NK-92 (cell line): ENCODE results near the gene SLC44A1.

Experiments
- DNase-seq: peaks from one replicate; lab custom pipeline; 2025; ENCODE audit not compliant: unreplicated experiment; lab: John Stamatoyannopoulos, UW

Gene SLC44A1

DNA sequence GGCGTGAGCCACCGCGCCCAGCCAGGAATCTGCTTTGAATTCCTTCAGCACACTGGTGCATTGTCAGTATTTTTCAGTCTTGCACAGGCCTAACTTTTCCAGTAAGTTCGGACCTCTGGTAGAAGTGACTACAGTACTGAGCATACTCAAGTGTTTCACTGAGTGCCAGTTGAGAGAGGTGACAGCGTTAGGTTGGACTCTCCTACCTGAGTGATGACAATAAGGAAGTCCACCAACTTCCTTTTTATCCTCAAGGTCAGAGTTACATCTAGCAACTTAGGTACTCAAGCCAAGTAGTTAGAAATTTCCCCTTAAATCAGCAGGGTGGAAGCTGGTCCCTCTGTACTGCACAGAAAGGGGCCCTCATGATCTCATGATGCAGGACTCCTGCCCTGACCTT is 177.4 kb downstream of the SLC44A1 start:
- DNase-seq, result no peak

DNA sequence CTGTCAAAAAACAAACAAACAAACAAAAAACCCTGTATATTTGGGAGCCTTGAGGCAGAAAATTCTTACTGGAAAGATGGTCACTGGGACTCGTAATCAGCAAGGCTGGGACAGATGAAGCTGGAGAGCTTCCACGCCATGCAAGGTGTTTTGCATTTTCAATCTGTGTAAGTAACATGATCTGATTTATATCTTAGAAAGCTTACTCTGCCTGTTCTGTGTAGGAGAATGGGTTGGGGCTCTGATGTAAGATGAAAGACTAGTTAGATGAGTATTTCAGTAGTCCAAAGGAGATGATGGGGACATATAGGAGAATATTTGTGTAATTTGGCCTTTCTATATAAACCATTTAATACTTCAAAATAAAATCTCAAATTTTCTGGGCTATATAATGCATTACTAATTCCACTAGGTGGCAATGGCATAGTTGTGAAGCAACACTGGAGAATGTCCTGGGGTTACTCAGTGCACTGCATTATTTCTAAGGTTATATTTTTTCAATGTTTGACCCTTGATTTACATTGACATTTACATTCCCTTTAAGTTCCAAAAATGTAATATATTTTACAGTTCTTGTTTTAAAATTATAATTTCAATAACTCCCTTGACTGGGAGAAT is 181.5 kb downstream of the SLC44A1 start:
- no peak for DNase-seq

- no peak for DNase-seq
Measured at GRCh38 chr9:105426657-105427056, 182.2 kb downstream of the SLC44A1 start.

- no peak for DNase-seq
Measured at GRCh38 chr9:105431424-105432246, 187.2 kb downstream of the SLC44A1 start.

- DNase-seq, result no peak
Measured at GRCh38 chr9:105432247-105432842, 187.9 kb downstream of the SLC44A1 start.

GRCh38 chr9:105435453-105435852 is 191.0 kb downstream of the SLC44A1 start:
- no peak for DNase-seq

GRCh38 chr9:105436783-105437182 is 192.3 kb downstream of the SLC44A1 start:
- no peak for DNase-seq

DNA sequence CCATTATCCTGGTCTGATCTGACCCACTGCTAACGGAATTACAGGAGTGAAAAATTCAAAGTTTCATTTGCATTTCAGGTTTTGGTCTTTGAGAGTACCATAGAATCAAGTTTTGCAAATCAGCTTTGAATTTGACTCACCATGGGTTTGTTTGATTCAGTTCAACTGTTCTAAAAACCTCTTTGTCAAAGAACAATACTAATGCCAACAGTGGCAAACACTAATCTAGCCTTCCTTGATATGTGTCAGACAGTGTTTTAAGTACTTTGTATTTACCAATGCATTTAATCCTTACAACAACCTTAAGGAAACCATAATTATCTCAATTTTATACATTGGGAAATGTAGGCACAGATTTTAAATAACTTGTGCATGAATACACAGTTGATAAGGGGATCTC is 193.3 kb downstream of the SLC44A1 start:
- DNase-seq, result no peak

DNA sequence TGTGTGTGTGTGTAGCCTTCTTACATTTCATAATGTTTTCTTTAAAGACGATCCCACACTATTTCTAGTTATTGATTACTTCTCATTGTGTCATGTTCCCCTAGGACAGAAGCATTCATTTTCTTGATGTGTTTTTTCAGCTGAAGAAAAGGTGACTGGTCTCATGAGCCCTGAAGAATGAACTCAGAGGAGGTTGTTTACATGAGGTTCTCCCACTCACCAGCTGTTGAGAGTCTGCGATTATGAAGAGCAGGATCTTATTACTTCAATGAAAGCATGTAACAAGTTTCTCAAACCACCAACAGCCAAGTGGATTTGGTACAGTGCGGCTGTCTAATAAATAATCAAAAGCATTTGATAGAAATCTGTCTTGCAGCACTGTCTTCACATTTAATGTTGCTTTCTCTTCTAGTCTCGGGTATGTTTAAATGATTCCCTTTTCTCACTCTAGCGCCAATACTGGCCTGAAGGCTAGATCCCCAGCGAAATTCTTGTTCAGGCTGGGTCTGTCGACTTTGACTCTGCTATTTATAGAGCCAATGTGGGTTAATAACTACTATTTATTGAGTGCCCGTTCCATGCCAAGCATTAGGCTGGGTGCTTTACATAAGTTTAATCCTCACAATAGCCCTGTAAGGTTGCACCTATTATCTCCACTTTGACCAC is 193.8 kb downstream of the SLC44A1 start:
- DNase-seq, result no peak

GRCh38 chr9:105439428-105439827 is 195.0 kb downstream of the SLC44A1 start:
- no peak for DNase-seq

DNA sequence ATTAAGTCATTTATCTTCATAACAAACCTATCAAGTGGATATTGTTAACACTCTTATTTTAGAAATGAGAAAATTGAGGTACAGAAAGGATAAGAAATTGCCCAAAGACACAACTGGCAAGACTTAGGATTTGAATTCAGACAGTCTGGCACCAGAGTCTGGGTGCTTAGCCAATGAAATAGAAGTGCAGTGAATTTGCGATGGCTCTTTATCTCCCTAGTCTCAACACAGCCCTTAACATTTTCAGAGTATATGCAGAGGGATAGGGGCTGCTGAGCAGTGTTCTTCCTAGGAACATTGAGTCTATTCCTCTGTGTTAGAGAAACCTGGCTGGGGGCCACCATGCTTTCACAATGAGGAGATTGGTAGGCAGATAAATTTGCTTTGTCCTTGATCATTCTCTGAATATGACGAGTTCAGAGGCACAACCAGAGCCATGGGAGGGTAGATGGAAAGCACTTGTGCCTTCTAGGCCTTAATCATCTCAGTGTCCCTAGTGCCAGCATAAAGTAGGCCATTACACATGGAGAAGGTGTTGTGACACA is 197.2 kb downstream of the SLC44A1 start:
- DNase-seq, result no peak

- DNase-seq, result no peak
Measured at GRCh38 chr9:105443121-105443520, 198.7 kb downstream of the SLC44A1 start.

DNA sequence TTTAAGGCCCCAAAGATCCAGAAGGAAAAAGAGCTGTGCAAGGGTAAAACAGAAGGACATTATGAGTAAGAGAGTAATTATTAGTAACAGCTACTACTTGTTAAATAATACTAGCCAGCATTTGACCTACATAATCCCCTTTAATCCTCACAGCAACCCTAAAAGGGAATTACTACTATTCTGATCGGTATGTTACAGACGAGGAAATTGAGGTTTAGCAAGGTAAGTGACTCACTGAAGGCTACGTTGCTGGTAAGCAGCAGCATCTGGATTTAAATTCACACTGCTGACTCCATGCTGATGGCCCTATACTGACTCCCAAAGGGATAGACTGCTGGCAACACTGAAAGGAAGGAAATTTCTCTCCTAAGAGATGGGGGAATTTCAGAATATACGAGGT is 199.7 kb downstream of the SLC44A1 start:
- DNase-seq, result no peak

DNA sequence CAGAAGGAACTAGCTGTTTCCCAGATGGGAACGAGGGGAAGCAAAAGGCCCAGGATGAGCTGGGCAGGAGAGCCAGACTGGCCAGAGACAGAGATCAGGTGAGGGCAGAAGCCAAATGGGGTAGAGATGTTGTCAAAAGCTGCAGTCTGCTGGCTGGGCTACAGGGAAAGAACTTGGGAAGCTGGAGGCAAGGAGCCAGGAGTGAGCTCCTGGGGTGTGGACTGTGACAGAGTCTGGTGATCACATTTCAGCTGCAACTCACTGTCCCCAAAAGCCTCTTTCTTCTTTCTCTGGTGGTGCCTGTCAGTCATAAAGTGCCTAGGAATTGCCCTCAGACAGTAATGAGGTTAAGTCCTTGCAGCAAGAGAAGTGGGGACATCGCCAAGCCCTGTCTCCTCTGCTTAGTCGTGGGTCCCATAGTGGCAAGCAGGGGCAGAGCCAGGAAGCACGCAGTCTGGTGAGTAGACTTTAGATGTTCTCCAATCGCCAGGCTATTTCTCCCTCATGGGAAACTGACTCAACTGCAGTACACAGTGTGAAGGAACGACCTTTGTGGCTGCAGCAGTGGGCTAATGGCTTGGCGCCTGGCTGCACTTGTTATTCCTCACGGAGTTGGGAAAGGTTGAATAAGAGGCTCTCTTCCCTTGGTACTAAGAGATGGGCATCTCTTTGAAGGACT is 200.9 kb downstream of the SLC44A1 start:
- DNase-seq, result no peak

DNA sequence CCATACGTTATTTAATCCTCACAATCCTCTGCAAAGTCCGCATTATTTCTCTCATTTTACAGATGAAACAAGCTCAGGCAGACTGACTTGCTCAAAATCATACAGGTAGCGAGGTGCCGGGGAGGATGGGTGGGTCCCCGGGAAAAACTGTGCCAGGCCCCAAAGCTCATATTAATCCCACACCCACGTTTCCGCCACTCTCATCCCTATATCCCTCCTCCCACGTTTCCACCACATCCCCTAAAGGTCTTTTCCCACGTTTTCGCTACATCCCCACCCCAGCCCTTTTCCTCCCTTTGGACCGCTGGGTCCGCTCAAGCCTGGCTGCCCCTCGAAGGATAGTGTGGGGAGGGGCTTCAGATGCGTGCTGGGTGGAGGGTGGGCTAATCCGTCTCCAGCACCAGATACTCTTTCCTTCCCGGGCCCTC is 202.9 kb downstream of the SLC44A1 start:
- DNase-seq, result no peak

DNA sequence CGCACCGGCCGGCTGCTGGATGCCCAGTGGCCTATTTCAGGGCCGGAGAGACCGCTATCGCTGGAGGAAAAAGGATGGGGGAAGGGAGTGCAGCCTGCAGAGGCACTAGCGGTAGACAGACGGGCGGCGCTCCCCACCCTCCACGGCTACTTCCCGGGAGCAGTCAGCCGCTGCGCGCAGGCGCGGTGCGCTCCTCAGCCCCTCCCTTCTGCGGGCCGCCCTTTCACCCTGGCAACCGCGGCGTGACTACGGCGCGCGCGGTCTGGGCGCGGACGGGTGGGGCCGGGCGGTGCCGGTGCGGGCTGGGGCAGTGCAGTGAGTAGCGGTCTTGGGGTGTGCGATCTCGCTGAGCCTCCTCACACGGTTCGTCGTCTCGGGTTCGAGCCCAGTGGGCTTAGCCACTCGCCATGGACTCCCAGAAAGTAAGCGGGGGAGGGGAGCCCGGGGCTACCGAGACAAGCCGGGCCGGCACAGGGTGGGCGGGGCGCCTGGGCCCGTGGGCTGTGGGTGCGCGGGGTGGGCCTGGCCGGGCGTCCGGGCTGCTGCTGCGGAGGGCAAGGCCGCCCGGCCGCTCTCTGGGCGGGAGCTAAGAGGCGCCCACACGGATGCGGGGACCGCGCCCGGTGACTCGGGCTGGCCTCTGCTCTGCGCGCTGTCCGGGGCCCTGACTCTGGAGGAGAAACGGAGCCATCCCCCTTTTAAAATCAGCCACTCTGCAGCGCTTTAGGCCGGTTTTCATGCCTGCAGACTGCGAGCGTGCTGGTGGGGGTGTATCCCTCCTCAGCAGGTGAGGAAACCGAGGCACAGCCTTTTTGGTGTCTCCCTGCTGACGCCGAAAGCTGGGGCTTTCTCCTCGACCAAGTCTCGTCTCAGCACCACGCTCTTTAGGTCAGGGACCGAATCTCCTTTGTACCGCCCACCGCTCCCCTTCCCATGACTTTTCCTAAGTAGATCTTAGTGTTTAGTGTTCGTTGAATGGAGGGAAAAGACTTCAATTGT is 203.7 kb downstream of the SLC44A1 start, which contains the start of gene FSD1L:
Gene FSD1L (plus strand): TSS at position 221 of the 999 bp plus-strand sequence. CDS start 187 bp downstream, at position 408.
- no peak for DNase-seq

- no peak for DNase-seq
Measured at GRCh38 chr9:105449081-105449480, 204.6 kb downstream of the SLC44A1 start.

- DNase-seq, result no peak
Measured at GRCh38 chr9:105452185-105452584, 207.7 kb downstream of the SLC44A1 start.

- DNase-seq, result no peak
Measured at GRCh38 chr9:105455836-105456475, 211.5 kb downstream of the SLC44A1 start.
